Gastrocnemius medialis (tissue), 4 donors: ENCODE measurements around the gene TCF12. TPM values are rescaled to one million over a fixed set of nuclear protein-coding genes. Genes with fewer than 3 reads are reported as not detected.

Experiments
- ATAC-seq, 2 donors: fragments of 150-250 bp; one replicate each; pipeline ENCODE4 v1.9.1; 2016
- DNase-seq, 2 donors: peaks; one replicate each; pipeline ENCODE4 v3.0.0-alpha.2; 2019
- H3K27ac ChIP-seq, 4 donors: fragments of 200-600 bp; sonication (generic); 1 replicate in 1 of 4; 2 replicates in 3 of 4; pipeline ENCODE4 v1.5.1; 2016 to 2018; ENCODE audit warnings: mild to moderate bottlenecking in 2 of 4, moderate library complexity in 1 of 4
- H3K27me3 ChIP-seq, 3 donors: fragments of 200-600 bp; sonication (generic) in 2 of 3; 1 replicate in 1 of 3; 2 replicates in 2 of 3; pipeline versions ENCODE4 v1.5.1 to v1.6.0; 2016 to 2019; ENCODE audit warnings: mild to moderate bottlenecking in 1 of 3, moderate library complexity in 1 of 3
- H3K36me3 ChIP-seq, 2 donors: fragments of 200-600 bp; sonication (generic) in 1 of 2; one replicate each; pipeline ENCODE4 v1.5.1; 2017 to 2018
- H3K4me1 ChIP-seq, 2 donors: fragments of 200-600 bp; sonication (generic) in 1 of 2; one replicate each; pipeline ENCODE4 v1.5.1; 2016 to 2017; ENCODE audit warnings: mild to moderate bottlenecking in 2 of 2
- H3K4me3 ChIP-seq, 4 donors: fragments of 200-600 bp; sonication (generic) in 3 of 4; 1 replicate in 1 of 4; 2 replicates in 3 of 4; pipeline ENCODE4 v1.5.1; 2016 to 2019; ENCODE audit warnings: mild to moderate bottlenecking in 2 of 4
- H3K9me3 ChIP-seq, 3 donors: fragments of 200-600 bp; sonication (generic) in 2 of 3; 1 replicate in 1 of 3; 2 replicates in 2 of 3; pipeline ENCODE4 v1.5.1; 2016 to 2019
- POLR2A ChIP-seq, 2 donors: fragments of 450-650 bp; IDR thresholded peaks; one replicate each; pipeline ENCODE4 v1.6.1; 2017; ENCODE audit warnings: antibody characterized with exemption in 2 of 2, mild to moderate bottlenecking in 2 of 2, moderate library complexity in 2 of 2
- in situ Hi-C, 4 donors: fragments of 200-750 bp; cut with MboI; loops; one replicate each; pipeline versions ENCODE4 v1.15.0 to v1.8.0; 2017; ENCODE audit warnings: low sequenced_read_pairs in 4 of 4
- intact Hi-C: fragments of 100-400 bp; cut with DNase I; formaldehyde crosslinking; loops from one replicate; pipeline ENCODE4 v1.15.1; 2023; ENCODE audit warnings: low total_unique reads
- total RNA-seq, 4 donors: library from RNA; depleted of rRNA; stranded (reverse); fragments of >200 nt; gene quantifications; one replicate each; pipeline versions ENCODE4 v1.1.0 to v1.2.3, GENCODE V29; 2016
- TF ChIP-seq, protein P1 (sequence below), 5 experiments: fragments of 450-650 bp in 3 of 5; fragments of 200-600 bp in 2 of 5; sonication (generic) in 2 of 5; IDR thresholded peaks in 4 of 5; conservative IDR thresholded peaks in 1 of 5; 1 replicate in 4 of 5; 2 replicates in 1 of 5; pipeline ENCODE4 v1.5.1; 2016 to 2019; ENCODE audit warnings: antibody characterized with exemption in 5 of 5, mild to moderate bottlenecking in 3 of 5, moderate library complexity in 3 of 5

The TCF12 gene
- total RNA-seq, 4 donors from 2014 or later = 34.9 to 63.0 (median 51.4) TPM

DNA sequence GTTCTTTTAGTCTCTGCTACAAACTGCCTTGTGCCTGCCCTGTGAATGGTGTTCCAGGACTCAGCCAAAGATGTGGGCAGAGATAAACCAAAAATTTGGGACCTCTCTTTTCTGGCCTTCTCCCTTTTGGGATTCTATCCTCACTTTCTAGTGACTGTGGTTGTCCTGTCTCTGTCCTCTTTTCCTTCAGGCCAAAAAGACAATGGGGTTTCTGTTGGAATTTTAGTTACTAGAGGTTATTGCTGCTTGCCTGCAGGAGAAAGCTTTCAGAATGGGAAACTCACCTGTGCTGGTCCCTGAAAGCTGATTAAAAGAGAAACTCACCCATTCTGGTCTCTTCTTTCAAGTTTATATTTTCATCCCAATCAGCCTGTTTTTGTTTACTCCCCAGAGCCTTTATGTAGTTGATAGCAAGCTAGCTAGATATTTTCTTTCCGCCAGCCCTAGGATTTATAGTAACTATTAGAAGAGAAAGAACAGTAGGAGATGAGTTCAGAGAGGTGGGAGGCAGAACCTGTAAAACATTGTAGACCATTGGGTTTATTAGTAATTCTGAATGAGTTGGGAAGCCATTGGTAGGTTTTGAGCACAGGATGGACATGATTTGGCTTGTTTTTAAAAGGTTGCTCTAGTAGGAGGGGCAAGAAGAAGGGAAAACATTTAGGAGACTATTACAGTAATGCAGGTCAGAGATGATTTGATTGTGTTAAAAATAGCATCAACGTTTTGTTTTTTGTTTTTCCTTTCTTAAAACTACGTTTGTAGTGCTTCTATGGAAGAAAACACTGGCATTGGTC, 138.9 kb downstream of the TCF12 start:
- Histone ChIP-seq H3K36me3 (no peaks in the 10 kb centered on the region), H3K27me3 (no peaks in the 10 kb centered on the region), H3K4me3 (no peak overlapping the region), H3K27ac (no peak overlapping the region), H3K4me1 (peaks cover 41 to 47% of the 10 kb centered on the region in 2 donors), H3K9me3 (no peaks in the 10 kb centered on the region)
- TF ChIP-seq POLR2A (IDR thresholded peaks at IDR 0.05) = no peak
- TF ChIP-seq, protein P1, sequence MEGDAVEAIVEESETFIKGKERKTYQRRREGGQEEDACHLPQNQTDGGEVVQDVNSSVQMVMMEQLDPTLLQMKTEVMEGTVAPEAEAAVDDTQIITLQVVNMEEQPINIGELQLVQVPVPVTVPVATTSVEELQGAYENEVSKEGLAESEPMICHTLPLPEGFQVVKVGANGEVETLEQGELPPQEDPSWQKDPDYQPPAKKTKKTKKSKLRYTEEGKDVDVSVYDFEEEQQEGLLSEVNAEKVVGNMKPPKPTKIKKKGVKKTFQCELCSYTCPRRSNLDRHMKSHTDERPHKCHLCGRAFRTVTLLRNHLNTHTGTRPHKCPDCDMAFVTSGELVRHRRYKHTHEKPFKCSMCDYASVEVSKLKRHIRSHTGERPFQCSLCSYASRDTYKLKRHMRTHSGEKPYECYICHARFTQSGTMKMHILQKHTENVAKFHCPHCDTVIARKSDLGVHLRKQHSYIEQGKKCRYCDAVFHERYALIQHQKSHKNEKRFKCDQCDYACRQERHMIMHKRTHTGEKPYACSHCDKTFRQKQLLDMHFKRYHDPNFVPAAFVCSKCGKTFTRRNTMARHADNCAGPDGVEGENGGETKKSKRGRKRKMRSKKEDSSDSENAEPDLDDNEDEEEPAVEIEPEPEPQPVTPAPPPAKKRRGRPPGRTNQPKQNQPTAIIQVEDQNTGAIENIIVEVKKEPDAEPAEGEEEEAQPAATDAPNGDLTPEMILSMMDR (IDR thresholded peaks at IDR 0.05 in 4 of 5, conservative IDR thresholded peaks at IDR 0.05 in 1 of 5) = no peak
- DNase-seq (no peak), ATAC-seq (no peak)
- intact Hi-C loops = no loop called here
- in situ Hi-C loops = no loop called here

DNA sequence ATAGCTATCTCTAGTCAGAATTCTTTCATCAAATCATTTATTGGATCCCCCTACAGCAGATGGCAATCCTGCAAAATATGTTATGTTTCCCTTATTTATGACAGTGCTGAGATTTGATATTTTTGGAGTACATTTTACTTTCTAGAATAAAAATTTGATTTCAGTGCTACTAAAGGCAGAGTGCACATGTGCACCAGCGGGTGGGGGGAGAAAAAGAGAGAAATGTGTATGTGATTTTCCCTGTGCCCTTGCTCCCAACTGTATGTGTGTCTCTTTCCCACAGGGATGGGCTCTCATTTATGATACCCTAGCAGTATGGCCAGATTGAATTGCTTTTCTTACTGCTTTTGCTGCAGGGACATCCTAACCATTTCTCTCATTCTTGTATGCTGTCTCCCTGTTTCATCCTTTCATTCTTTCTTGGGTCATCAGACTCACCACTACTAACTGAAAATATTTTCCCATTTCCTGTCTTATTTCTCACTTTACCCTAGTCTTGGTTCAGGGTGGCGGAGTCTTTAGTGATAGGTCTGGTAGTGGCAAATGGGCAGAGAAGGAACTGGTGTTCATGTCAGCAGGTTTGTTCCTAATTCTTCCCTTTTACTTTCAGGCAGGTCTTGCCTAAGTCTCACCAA, 140.7 kb downstream of the TCF12 start:
- ATAC-seq (no peak), DNase-seq (no peak)
- no peaks in the 10 kb centered on the region for H3K36me3 ChIP-seq
- in situ Hi-C loops (no loop called here), intact Hi-C loops (no loop called here)
- H3K9me3 ChIP-seq = no peaks in the 10 kb centered on the region
- no peak overlapping the region for H3K4me3 ChIP-seq
- TF ChIP-seq, protein P1 (IDR thresholded peaks at IDR 0.05 in 4 of 5, conservative IDR thresholded peaks at IDR 0.05 in 1 of 5) = no peak
- no peak for TF ChIP-seq POLR2A (IDR thresholded peaks at IDR 0.05)
- H3K27ac ChIP-seq = no peak overlapping the region
- peaks cover 37 to 38% of the 10 kb centered on the region in 2 donors for H3K4me1 ChIP-seq
- H3K27me3 ChIP-seq = no peaks in the 10 kb centered on the region

DNA sequence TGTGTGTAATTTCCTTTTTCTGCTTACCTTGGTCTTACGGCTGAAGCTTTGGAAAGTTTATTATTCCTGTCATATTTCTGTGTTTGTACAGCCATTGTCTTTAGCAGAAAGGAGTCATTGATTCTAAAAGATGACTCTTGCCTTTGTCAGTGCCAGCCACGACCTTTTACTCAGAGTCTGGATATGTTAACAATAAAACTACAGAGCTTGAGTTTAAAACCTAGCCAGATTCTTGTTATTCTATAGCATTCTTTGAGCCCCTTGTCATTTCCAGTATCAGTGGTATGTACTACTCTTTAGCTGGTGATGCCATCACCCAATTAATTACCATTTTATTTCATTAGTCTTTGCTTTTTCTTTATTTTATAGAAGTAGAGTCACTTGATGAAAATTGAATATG, 142.4 kb downstream of the TCF12 start:
- Histone ChIP-seq H3K4me3 (no peak overlapping the region), H3K4me1 (peaks cover 33 to 34% of the 10 kb centered on the region in 2 donors), H3K9me3 (no peaks in the 10 kb centered on the region), H3K27me3 (no peaks in the 10 kb centered on the region), H3K27ac (no peak overlapping the region), H3K36me3 (no peaks in the 10 kb centered on the region)
- in situ Hi-C loops (no loop called here), intact Hi-C loops (no loop called here)
- no peak for DNase-seq
- ATAC-seq = no peak
- TF ChIP-seq POLR2A (IDR thresholded peaks at IDR 0.05) = no peak
- TF ChIP-seq, protein P1 (IDR thresholded peaks at IDR 0.05 in 4 of 5, conservative IDR thresholded peaks at IDR 0.05 in 1 of 5) = no peak

DNA sequence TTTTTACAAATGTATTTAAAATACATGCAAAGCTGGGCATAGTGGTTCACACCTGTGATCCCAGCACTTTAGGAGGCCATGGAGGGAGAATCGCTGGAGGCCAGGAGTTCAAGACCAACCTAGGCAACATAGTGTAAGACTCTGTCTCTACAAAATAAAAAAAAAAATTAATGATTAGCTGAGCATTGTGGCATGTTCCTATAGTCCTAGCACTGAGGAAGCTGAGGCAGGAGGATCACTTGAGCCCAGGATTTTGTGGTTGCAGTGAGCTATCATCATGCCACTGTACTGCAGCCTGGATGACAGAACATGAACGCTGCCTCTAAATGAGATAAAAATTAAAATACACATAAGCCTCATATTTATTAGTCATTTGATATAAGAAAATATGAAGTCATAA, 142.8 kb downstream of the TCF12 start:
- H3K27me3 ChIP-seq = no peaks in the 10 kb centered on the region
- H3K36me3 ChIP-seq = no peaks in the 10 kb centered on the region
- H3K9me3 ChIP-seq = no peaks in the 10 kb centered on the region
- DNase-seq (no peak), ATAC-seq (no peak)
- no peak overlapping the region for H3K27ac ChIP-seq
- intact Hi-C loops (no loop called here), in situ Hi-C loops (no loop called here)
- peaks cover 32 to 34% of the 10 kb centered on the region in 2 donors for H3K4me1 ChIP-seq
- H3K4me3 ChIP-seq = no peak overlapping the region
- TF ChIP-seq POLR2A (IDR thresholded peaks at IDR 0.05) = no peak
- TF ChIP-seq, protein P1 (IDR thresholded peaks at IDR 0.05 in 4 of 5, conservative IDR thresholded peaks at IDR 0.05 in 1 of 5) = no peak
